GM21390 (cell line): ENCODE measurements around the gene GAPDHS.

Experiments
- ATAC-seq: cut with Tn5 transposase; IDR thresholded peaks from one replicate; pipeline ENCODE4 v1.9.1; 2021; ENCODE audit not compliant: unreplicated experiment

The GAPDHS gene

DNA sequence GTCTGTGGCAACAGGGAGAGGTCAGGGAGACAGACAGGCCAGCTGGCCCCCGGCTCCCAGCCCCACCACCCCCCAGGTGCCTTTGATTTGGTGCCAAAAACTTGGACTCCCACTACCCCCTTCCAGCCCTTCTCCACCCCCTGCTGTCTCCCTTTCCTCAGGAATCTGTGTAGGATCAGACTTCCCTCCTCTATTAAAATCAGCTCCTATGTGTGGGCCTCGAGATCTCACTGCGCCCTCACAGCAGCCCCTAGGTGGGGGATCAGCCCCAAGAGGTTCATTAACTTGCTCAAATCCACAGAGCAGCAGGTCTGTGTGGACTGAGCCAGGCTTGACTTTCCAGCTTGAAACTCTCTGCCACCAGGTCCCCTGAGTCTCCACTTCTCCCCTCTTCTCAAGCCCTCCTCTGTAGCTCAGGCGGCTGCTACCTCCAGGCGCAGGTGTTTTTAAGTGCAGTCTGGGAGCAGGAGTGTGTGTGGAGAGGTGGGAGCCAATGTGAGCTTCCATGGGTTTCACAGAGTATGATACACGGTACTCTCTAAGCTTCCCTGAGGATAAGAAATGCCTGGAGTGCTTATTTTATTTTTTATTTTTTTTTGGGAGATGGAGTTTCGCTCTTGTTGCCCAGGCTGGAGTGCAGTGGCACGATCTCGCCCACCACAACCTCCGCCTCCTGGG lies 1.7 kb downstream of the GAPDHS start:
- ATAC-seq: no peak

DNA sequence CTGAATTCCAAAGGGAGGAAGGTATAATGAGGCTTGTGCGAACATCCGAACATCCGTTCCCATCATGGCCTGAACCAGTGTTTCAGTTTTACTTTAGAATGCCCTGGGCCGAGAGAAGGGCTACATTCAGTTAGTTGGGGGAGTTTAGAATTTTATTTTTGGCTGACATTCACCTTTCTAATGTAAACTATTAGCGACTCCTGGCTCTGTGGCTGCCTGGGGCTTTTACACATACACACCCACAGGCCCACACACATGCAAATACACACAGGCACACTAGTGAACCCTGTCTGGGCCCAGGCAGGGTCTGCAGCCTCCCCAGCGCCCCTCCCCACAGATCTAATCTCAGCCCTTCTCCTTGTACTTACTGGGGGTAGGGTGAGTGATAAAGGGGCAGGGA lies 6.1 kb downstream of the GAPDHS start:
- ATAC-seq: no peak

DNA sequence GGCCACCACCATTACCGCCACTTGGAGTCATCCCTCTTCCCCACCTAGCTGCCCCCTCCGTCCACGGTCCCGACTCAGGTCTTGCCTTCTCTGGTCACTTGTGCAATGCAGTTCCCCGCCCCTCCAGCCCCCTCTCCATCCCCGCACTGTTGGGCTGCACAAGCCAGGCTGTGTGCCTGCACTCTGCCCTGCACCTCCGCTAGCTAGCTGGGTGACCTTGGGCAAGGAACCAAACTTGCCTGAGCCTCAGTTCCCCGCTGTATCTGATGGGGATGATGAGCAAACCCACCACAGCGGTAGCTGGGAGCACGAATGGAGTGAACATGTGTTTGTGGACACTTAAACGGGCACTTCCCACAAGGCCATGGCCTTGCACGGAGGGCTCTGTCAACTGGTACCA lies 6.6 kb downstream of the GAPDHS start:
- no peak for ATAC-seq

- no peak for ATAC-seq
Observed at GRCh38 chr19:35540356-35540927, 7.2 kb downstream of the GAPDHS start.

GRCh38 chr19:35542209-35542608 lies 9.0 kb downstream of the GAPDHS start:
- ATAC-seq: no peak

DNA sequence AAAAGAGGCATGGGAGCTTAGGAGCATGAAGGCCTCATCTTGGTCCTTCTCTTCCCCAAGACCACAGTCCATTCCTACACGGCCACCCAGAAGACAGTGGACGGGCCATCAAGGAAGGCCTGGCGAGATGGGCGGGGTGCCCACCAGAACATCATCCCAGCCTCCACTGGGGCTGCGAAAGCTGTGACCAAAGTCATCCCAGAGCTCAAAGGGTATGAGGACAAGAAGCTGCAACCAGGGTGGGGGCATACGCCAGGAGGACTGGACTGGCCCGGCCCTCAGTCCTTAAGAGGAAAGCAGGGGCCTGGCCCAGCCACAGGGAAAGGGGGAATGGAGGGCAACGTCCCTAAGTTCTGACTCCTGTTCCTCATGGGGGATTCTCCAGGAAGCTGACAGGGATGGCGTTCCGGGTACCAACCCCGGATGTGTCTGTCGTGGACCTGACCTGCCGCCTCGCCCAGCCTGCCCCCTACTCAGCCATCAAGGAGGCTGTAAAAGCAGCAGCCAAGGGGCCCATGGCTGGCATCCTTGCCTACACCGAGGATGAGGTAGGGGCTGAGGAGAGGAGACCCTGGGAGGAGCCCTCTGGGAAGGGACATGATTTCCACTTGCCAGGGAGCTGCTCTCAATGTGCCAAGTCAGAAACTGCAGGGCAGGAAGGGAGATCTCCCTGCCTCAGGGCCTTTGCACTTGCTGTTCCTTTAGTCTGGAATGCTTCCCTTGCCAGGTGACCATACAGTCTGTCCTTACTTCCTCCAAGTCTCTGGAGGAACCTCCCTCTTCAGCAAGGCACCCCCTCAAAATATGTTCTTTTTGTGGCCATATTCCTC lies 10.2 kb downstream of the GAPDHS start:
- no peak for ATAC-seq

DNA sequence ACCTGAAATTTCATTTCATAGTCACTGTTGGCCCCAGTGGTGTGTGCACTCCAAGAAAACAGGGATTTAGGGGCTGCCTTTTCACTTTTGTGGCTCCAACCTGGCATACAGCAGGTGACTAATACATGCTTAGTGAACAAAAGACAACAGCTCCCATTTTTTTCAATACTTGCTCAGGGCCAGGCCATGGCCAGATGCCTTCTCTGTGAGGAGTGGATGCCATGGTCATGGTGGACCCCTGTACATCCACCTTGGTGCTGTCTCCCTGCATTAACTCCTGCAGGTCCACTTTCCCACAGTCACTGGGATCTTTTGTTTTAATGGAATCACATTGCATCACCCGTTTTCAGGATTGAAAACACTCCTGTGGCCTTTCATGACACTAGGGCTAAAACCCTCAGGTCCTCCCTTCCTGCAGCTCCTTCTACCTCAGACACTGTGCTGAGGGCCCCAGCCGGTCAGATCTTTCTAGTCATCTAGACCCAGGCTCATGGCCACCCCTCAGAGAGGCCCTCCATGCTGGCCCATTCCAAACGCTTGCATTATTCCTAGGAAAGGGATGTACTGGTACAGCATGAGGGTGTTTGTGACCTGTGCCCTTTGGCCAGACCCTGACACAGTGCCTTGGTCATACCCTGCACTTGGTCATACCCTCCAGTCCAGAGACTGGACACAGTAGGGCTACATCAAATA lies 11.0 kb downstream of the GAPDHS start:
- ATAC-seq: no peak

DNA sequence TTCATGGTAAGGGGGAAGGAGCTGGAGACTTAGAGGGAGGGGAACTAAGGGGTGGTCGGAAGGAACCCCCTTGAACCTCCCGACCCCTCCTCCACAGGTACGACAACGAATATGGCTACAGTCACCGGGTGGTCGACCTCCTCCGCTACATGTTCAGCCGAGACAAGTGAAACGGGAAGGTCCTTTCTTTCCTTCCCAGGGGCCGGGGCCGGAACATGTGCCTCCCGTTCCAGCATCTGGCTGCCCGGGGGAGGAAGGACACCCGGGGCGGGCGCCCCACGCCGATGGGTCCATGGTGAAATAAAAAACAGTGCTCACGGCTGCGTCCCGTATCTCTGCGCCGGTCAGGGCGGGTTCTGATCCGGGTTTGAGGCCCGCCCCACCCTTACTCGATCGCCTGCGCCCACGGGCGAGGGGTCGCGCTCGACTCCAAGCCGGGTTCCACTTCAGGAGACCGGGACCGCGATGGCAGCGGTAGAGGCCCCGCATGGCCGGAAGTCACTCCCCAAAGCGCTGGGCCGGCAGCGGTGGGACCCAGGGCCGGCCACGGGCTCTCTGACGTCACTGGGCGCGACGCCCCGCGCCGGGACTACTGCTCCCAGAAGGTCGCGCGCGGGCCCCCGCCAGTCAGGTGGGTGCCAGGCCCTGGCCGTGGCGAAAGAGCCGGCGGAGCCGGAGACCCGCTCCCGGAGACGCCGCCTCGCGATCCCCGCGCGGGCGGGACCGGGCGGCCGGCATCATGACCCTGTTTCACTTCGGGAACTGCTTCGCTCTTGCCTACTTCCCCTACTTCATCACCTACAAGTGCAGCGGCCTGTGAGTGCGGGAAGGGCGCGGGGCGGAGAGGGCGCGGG lies 12.0 kb downstream of the GAPDHS start, which contains the start of gene TMEM147:
Gene TMEM147 (plus strand): TSS at position 626 of the 854 bp plus-strand sequence. CDS start 114 bp downstream, at position 740.
- peak; percentile 66 for ATAC-seq

- peak; percentile 41 for ATAC-seq
Observed at GRCh38 chr19:35545855-35546381, 12.7 kb downstream of the GAPDHS start.

DNA sequence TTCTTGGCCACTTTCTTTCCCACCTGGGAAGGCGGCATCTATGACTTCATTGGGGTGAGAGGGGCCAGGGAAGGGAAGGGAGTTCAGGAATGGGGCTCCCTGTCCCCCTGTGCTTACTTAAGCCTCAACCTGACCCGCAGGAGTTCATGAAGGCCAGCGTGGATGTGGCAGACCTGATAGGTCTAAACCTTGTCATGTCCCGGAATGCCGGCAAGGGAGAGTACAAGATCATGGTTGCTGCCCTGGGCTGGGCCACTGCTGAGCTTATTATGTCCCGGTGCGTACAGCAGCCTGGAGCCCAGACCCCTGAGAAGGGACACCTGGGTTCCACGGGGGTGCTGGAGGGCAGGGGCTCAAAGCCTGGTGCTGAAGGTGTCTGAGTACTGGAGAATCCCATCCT lies 13.3 kb downstream of the GAPDHS start:
- ATAC-seq: no peak

DNA sequence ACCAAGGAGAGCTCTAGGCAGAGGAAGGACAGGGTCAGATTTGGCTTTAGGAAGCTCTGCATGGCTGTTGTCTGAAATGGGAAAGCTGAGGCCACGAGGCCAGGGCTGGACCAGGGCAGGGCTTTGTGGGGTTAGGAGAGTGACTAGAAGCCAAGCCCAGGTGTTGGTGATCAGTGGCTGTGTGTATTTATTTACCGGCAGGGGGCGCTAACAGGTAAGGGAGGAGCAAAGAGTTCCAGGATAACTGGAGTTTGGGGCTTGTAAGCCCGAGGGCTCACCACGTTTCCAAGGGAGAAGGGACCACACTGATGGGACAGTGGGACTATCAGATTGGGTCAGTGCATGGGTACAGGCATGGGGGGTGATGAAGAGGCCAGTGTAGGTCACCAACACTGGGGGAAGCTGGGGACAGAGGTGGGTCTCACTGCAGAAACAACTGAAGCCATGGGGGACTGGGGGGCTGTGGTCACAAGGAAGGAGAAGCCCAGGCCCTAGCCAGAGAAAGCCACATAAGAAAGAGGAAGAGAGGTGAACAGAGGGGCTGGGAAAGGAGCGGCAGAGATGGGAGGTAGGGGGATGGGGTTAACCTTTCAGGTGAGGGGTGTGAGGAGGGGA lies 16.0 kb downstream of the GAPDHS start:
- ATAC-seq: no peak

DNA sequence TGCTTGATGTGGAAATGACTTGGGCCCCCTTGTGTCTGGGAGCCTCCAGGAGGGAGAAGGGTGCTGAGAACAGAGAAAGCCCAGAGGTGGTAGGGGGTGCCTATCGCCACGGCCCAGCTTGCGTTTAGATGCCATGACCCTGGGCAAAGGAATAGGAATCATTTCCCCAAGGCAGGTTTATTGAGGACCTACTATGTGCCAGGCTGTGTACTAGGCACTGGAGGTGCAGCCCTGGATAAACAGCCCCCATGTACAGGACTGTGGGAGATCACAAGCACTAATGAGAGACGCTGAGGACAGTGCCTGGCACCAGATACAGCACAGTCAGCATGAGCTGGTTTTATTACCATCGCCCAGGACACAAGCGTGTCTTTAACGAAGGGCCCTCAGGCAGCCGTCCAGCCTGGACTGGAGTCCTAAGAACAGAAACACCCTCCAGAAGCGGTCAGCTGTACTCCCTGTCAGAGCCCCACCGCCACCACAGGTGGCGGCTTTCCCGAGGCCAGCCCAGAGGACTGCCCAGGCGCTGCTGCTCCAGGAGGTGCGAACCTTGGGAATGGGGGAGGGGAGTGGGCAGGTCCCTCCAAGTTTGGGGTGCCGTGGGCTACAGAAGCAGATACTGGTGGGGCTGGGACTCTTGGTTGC lies 16.7 kb downstream of the GAPDHS start:
- ATAC-seq: no peak

GRCh38 chr19:35551091-35551810 lies 18.0 kb downstream of the GAPDHS start:
- ATAC-seq: no peak

GRCh38 chr19:35552534-35553384 lies 19.5 kb downstream of the GAPDHS start:
- no peak for ATAC-seq

DNA sequence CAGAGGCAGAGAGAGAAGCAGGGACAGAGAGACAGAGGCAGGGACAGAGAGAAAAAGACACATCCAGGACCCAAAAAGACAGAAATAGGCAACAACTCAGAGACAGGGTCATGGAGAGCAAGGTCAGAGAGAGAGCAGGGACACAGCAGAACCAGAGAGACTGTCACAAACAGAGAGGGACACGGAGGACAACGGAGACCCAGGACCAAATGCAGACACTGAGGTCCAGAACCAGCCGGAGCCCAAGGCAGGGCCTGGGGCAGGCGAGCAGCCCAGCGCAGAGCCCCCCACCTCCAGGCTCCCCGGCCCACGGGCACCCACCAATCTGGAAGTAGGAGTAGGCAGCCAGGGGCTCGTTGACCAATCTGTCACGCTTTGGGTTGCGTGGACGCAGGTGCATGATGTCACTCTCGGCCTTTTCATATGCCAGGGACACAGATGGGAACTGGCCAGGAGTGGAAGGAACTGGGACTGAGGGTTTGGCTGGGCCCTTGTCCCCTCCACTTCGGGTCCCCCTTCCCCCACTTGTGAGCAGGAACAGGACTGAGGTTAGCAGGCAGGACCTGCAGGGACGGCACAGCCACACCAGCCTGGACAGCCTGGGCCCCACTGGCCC lies 20.2 kb downstream of the GAPDHS start:
- no peak for ATAC-seq

DNA sequence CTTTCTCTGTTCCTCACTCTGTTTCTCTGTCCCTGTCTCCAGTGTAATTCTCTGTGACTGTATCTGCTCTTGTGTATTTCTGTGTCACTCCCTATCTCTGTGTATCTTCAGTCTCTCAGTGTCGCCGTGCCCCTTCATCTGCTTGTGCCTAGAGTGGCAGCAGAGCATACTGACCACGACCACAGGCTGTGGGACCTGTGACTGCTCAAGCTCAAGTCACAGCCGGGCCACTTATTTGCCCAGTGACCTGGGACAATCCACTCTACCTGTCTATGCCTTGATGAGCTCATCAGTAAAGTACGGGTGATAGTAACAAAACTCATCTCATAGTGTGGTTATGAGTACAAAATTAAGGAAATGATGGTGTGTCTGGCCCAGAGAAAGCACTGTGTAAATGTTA lies 20.8 kb downstream of the GAPDHS start:
- ATAC-seq: no peak

GRCh38 chr19:35555301-35556005 lies 22.2 kb downstream of the GAPDHS start:
- no peak for ATAC-seq
